Uterus (tissue), 2 donors: Measurements from ENCODE around the gene ITCH.

ENCODE experiments used
- POLR2A ChIP-seq, 2 donors: fragments of 450-650 bp; IDR thresholded peaks; one replicate each; pipeline ENCODE4 v1.6.1; 2016; ENCODE audit warnings: antibody characterized with exemption in 2 of 2, mild to moderate bottlenecking in 1 of 2, moderate library complexity in 1 of 2
- TF ChIP-seq, protein P1 (sequence below), 4 experiments: fragments of 200-600 bp in 2 of 4; fragments of 450-650 bp in 2 of 4; sonication (generic) in 2 of 4; IDR thresholded peaks; one replicate each; pipeline ENCODE4 v1.5.1; 2016 to 2019; ENCODE audit warnings: antibody characterized with exemption in 4 of 4, mild to moderate bottlenecking in 2 of 4, moderate library complexity in 1 of 4

DNA sequence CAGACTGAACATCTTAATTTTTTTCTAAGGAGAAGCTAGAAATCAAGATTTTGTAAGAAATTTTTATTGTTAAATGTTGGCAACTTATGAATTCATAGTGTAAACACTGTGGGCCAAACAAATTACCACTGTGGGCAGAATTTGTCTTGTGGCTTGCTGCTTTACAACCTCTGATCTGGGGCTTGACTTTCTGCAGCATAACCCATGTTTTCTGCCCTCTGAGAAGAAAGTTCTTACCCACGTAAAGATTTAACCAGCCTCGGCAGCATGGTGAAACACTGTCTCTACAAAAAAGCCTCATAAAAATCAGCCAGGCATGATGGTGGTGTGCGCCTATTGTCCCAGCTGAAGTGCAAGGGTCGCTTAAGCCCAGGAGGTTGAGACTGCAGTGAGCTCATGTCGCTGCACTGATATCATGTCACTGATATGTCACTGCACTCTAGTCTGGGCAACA, 12.9 kb downstream of the ITCH start:
- TF ChIP-seq, protein P1, sequence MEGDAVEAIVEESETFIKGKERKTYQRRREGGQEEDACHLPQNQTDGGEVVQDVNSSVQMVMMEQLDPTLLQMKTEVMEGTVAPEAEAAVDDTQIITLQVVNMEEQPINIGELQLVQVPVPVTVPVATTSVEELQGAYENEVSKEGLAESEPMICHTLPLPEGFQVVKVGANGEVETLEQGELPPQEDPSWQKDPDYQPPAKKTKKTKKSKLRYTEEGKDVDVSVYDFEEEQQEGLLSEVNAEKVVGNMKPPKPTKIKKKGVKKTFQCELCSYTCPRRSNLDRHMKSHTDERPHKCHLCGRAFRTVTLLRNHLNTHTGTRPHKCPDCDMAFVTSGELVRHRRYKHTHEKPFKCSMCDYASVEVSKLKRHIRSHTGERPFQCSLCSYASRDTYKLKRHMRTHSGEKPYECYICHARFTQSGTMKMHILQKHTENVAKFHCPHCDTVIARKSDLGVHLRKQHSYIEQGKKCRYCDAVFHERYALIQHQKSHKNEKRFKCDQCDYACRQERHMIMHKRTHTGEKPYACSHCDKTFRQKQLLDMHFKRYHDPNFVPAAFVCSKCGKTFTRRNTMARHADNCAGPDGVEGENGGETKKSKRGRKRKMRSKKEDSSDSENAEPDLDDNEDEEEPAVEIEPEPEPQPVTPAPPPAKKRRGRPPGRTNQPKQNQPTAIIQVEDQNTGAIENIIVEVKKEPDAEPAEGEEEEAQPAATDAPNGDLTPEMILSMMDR (IDR thresholded peaks at IDR 0.05) = no peak
- no peak for TF ChIP-seq POLR2A (IDR thresholded peaks at IDR 0.05)
